ENCODE data around the gene PTEN.

GRCh38 chr10:87852089-87852488 is 11.3 kb upstream of the PTEN start:
- TF ChIP-seq, protein P1, sequence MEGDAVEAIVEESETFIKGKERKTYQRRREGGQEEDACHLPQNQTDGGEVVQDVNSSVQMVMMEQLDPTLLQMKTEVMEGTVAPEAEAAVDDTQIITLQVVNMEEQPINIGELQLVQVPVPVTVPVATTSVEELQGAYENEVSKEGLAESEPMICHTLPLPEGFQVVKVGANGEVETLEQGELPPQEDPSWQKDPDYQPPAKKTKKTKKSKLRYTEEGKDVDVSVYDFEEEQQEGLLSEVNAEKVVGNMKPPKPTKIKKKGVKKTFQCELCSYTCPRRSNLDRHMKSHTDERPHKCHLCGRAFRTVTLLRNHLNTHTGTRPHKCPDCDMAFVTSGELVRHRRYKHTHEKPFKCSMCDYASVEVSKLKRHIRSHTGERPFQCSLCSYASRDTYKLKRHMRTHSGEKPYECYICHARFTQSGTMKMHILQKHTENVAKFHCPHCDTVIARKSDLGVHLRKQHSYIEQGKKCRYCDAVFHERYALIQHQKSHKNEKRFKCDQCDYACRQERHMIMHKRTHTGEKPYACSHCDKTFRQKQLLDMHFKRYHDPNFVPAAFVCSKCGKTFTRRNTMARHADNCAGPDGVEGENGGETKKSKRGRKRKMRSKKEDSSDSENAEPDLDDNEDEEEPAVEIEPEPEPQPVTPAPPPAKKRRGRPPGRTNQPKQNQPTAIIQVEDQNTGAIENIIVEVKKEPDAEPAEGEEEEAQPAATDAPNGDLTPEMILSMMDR (IDR thresholded peaks at IDR 0.05), result no peak
- TF ChIP-seq ZFX (IDR thresholded peaks at IDR 0.05; ENCODE audit: borderline replicate concordance), result no peak

Data from 22Rv1 (cell line).